GM13977 (cell line): ENCODE measurements around the gene LTF.

Source experiments
- DNase-seq: peaks from one replicate; pipeline ENCODE4 v3.0.0; 2012; ENCODE audit warnings: low spot score
- in situ Hi-C: fragments of 300-500 bp; cut with MboI; formaldehyde crosslinking; loops from one replicate; pipeline ENCODE4 v1.12.0; 2022; ENCODE audit warnings: low sequenced_read_pairs, low pct_unique_long_range_greater_than_20kb, mixed read lengths, inconsistent platforms; ENCODE audit not compliant: unreplicated experiment
- TF ChIP-seq, protein P1 (sequence below): IDR thresholded peaks from 2 replicates; pipeline ENCODE4 v1.5.1; 2012; ENCODE audit warnings: mild to moderate bottlenecking, control low read depth; ENCODE audit not compliant: insufficient read depth; ENCODE audit errors: extremely low read depth, missing control alignments

Gene LTF

DNA sequence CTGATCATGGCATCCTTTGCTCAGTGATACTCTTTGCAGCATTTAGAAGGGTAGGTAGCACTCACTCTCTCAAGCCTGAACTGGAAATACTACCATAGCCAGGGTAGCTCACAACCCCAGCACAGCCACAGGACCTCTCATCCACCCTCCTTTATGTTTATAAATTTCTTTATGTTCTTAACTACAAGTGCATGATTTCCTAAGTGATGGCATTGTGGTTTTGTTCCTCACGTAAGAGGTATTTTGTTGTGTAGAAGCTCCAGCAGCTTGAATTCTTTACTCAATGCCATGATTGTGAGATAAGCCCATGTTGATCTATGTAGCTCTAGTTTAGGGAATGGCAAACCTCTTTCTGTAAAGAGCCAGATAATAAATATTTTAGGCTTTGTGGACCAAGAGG, 25.2 kb upstream of the LTF start:
- in situ Hi-C loops: loop anchor here (5.0 to 10.0 kb wide), 2 partner anchors 72 to 145 kb away; no protein-coding TSS in a partner anchor
- TF ChIP-seq, protein P1, sequence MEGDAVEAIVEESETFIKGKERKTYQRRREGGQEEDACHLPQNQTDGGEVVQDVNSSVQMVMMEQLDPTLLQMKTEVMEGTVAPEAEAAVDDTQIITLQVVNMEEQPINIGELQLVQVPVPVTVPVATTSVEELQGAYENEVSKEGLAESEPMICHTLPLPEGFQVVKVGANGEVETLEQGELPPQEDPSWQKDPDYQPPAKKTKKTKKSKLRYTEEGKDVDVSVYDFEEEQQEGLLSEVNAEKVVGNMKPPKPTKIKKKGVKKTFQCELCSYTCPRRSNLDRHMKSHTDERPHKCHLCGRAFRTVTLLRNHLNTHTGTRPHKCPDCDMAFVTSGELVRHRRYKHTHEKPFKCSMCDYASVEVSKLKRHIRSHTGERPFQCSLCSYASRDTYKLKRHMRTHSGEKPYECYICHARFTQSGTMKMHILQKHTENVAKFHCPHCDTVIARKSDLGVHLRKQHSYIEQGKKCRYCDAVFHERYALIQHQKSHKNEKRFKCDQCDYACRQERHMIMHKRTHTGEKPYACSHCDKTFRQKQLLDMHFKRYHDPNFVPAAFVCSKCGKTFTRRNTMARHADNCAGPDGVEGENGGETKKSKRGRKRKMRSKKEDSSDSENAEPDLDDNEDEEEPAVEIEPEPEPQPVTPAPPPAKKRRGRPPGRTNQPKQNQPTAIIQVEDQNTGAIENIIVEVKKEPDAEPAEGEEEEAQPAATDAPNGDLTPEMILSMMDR: no peak
- DNase-seq: no peak

DNA sequence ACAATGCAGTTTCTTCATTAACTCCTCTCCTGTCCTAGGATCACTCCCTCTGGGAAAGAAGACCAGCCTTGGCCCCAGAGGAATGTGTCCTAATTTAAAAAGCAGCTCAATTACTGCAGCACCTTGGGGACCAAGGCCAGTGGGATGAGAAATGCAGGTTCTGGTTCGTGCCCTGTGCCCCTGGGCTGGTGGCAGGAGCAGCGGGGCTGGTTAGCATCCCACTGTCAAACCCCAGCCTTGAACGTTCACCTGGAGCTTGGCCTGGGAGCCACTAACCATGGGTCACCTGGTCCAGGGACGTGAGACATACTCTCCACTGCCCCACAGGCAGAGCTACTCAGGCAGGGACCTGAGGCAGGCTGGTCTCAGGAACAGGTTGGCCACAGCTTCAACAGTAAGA, 24.7 kb upstream of the LTF start:
- in situ Hi-C loops: loop anchor here (5.0 to 10.0 kb wide), 2 partner anchors 73 to 145 kb away; no protein-coding TSS in a partner anchor
- DNase-seq: no peak
- TF ChIP-seq, protein P1: no peak

DNA sequence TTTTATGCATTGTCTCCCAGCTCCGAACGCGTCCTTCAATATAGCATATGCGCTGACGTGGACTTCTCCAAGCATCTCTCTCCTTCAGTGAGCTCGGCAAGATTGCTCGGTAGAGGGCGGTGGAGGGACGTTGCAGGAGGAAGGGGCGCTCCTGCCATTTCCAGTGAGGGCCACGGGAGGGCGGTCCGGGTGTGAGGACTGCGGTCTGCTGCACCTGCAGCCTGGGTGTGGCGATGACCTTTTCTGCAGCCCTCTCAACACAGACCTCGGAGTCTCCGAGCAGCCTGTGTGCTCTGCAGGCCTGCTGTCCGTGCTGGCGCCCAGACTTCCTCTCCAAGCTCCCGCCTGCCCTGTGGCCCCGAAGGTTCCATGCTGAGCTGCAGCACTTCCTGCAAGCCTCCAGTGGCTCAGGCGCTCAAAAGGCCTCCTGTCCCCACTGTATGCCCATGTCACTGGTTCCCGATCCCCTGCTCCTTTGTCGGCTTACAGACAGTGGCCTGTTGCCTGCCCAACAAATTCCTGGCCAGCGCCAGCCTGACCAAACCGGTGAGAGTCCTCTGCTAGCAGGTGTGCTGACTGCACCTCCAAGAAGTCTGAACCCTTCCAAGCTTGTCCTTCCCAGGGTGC, 24.1 kb upstream of the LTF start:
- DNase-seq: peak; percentile 95
- TF ChIP-seq, protein P1: peak; percentile 100
- in situ Hi-C loops: loop anchor here (5.0 to 10.0 kb wide), 2 partner anchors 73 to 146 kb away; no protein-coding TSS in a partner anchor

DNA sequence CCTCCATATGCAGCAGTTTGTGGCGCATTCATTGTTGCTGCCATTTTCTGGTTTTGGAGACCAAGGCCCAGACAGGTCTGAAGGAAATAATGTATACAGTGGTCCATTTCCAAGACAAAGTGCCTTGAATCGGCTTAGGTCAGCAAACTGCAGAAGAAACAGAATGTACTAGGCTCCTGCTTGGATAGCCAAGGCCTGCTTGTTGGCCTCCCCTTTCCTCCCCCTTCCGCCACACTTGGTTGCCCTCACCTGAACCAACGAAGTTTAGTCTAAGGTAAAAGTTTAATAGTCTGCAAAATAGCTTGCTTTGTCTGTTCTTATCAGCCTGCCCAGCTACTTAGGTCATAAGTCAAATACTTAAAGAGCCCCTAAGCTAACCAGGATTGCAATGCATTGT, 21.1 kb upstream of the LTF start:
- TF ChIP-seq, protein P1: no peak
- no peak for DNase-seq
- in situ Hi-C loops: loop anchor here (5.0 to 10.0 kb wide), 2 partner anchors 77 to 149 kb away; no protein-coding TSS in a partner anchor

DNA sequence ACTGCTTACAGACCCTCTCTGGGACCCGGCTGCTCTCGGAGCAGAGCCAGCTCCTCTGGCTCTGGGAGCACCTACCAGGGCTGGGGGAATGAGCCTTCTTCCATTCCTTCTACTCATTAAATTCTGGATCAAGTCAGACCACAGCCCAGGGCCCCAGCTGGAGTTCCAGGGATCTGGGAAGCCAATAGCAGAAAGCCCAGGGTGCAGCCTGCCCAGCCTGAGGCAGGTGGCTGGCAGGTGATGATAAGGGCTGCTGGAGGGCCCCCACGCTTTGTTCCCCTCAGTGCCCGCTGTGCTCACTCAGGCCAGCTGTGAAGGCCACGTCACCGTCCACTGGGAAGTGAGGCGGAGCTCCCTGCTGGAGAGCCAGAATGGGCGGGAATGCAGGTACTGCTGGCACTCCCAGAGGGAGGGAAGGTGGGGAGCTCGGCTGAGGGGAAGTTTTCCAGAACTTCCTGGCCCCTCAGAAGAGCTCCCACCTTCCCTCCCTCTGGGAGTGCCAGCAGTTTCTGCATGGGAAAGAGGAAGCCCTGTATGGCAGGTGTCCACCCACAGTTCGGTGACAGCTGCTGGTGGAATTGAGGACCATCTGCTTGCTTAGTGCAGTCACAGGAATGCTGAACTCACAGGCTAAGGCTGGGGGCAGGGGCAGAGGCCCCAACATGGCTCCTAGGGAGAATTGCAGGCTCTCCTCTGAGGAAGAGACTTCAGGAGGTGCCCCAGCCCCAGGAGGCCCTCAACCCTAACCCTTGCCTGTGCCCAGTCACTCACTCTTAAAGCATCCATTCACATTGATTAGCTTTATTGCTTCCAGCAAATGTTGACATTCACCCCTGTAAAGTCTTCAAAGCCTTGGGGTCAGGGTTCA, 20.4 kb upstream of the LTF start:
- TF ChIP-seq, protein P1: no peak
- DNase-seq: no peak
- in situ Hi-C loops: loop anchor here (5.0 to 10.0 kb wide), 2 partner anchors 77 to 150 kb away; no protein-coding TSS in a partner anchor

DNA sequence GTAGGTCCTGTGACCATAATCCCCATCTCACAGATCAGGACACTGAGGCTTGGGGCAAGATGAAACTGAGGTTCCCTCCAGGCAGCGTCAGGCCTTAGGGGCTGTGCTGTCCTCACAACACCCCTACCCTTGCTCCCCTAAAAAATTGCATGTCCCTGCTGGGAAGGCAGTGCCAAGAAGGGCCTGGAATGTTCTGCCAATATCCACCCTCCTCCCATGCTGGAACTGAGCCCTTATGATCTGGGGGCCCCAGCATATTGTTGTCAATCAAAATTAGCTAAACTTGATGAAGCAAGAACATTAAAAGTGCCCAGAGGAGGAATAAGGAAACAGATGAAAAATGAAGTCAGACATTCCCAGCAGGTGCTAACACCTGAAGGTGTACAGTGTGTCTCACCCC, 19.7 kb upstream of the LTF start:
- TF ChIP-seq, protein P1: no peak
- in situ Hi-C loops: loop anchor here (10.0 kb wide), 1 partner anchor 150 kb away; no protein-coding TSS in a partner anchor

More for the DNA sequence above, 19.7 kb upstream of the LTF start:
- DNase-seq: no peak
